HCT116 (cell line): ENCODE measurements around the gene ST8SIA2. TPM values are rescaled to one million over a fixed set of nuclear protein-coding genes. Genes with fewer than 3 reads are reported as not detected.

Source experiments
- ATAC-seq: fragments of 200-7000 bp; cut with Tn5 transposase; 2 replicates; pipeline ENCODE4 v1.9.1; 2020; ENCODE audit warnings: mild to moderate bottlenecking, moderate library complexity
- BruUV-seq: library from RNA; stranded (reverse); fragments of 400-500 nt; replicated peaks from 2 replicates; lab custom pipeline; 2021; lab: Mats Ljungman, UMichigan
- CTCF ChIA-PET: fragments of 300-600 bp; sonication (Branson Sonifier 250); formaldehyde crosslinking; loops from one replicate; lab custom pipeline; 2021; ENCODE audit warnings: antibody characterized with exemption; lab: Charles Lee
- POLR2A ChIA-PET: fragments of 300-600, 350-600 bp; sonication (Branson Sonifier 250); formaldehyde crosslinking; loops from one replicate; lab custom pipeline; 2021; ENCODE audit warnings: antibody characterized with exemption; lab: Charles Lee
- RAD21 ChIA-PET, 2 experiments: fragments of 300-600 bp; sonication (Branson Sonifier 250); formaldehyde crosslinking; loops; one replicate each; lab custom pipeline; 2023; ENCODE audit warnings: low total read pairs in 2 of 2; ENCODE audit not compliant: uncharacterized antibody in 2 of 2, unreplicated experiment in 2 of 2, low non-redundant PET in 1 of 2; lab: Charles Lee
- DNase-seq: peaks from one replicate; pipeline ENCODE4 v3.0.0-alpha.2; 2010; ENCODE audit warnings: low read depth, low spot score
- H2AFZ ChIP-seq: fragments of 200-600 bp; shearing (Covaris generic), sonication (generic); 2 replicates; pipeline ENCODE4 v1.6.1; 2017; ENCODE audit warnings: low read depth, mixed run types, mixed read lengths, antibody characterized with exemption, low read length; ENCODE audit not compliant: poor library complexity, severe bottlenecking
- H3K27ac ChIP-seq: 2 replicates; pipeline ENCODE4 v1.5.1; 2012; ENCODE audit warnings: low read depth, low read length
- H3K27me3 ChIP-seq: fragments of 200-600 bp; sonication (generic); 2 replicates; pipeline ENCODE4 v1.6.1; 2016; ENCODE audit warnings: mixed run types, low read length, mixed read lengths; ENCODE audit not compliant: insufficient read depth
- H3K36me3 ChIP-seq, 2 experiments: fragments of 200-500 bp in 1 of 2; fragments of 200-600 bp in 1 of 2; sonication (Bioruptor generic) in 1 of 2; sonication (generic) in 1 of 2; 2 replicates each; pipeline versions ENCODE4 v1.5.1 to v1.6.1; 2014 to 2016; ENCODE audit warnings: low read length in 2 of 2, inconsistent platforms in 1 of 2, mixed read lengths in 1 of 2, mixed run types in 1 of 2; ENCODE audit not compliant: insufficient read depth in 2 of 2, control insufficient read depth in 1 of 2
- H3K4me1 ChIP-seq, 2 experiments: fragments of 200-600 bp in 1 of 2; sonication (generic) in 1 of 2; 2 replicates each; pipeline versions ENCODE4 v1.5.1 to v1.6.1; 2012 to 2017; ENCODE audit warnings: low read length in 2 of 2, inconsistent platforms in 1 of 2, mild to moderate bottlenecking in 1 of 2, mixed read lengths in 1 of 2, mixed run types in 1 of 2, moderate library complexity in 1 of 2; ENCODE audit not compliant: insufficient read depth in 2 of 2, control insufficient read depth in 1 of 2
- H3K4me2 ChIP-seq: fragments of 200-600 bp; sonication (generic); 2 replicates; pipeline ENCODE4 v1.6.1; 2017; ENCODE audit warnings: mixed run types, low read length, mixed read lengths
- H3K4me3 ChIP-seq, 2 experiments: fragments of 200-600 bp in 1 of 2; sonication (generic) in 1 of 2; replicated peaks in 1 of 2; 2 replicates each; pipeline ENCODE4 v1.5.1; 2011 to 2016; ENCODE audit warnings: low read length in 2 of 2, control low read depth in 1 of 2, low read depth in 1 of 2, mild to moderate bottlenecking in 1 of 2, mixed read lengths in 1 of 2, mixed run types in 1 of 2
- H3K79me2 ChIP-seq: fragments of 200-600 bp; sonication (generic); 2 replicates; pipeline ENCODE4 v1.6.1; 2017; ENCODE audit warnings: mild to moderate bottlenecking, mixed run types, low read length, moderate library complexity, mixed read lengths; ENCODE audit not compliant: insufficient read depth
- H3K9ac ChIP-seq: fragments of 200-600 bp; sonication (generic); 2 replicates; pipeline ENCODE4 v1.6.1; 2016; ENCODE audit warnings: low read length, mixed read lengths
- H3K9me2 ChIP-seq: fragments of 200-600 bp; sonication (generic), shearing (Covaris generic); 2 replicates; pipeline ENCODE4 v1.6.1; 2017; ENCODE audit warnings: mixed run types, mild to moderate bottlenecking, moderate library complexity; ENCODE audit not compliant: insufficient read depth
- H3K9me3 ChIP-seq, 2 experiments: fragments of 200-500 bp in 1 of 2; fragments of 200-600 bp in 1 of 2; sonication (Bioruptor generic) in 1 of 2; sonication (generic) in 1 of 2; 2 replicates each; pipeline ENCODE4 v1.6.1; 2014 to 2017; ENCODE audit warnings: low read length in 2 of 2, mixed read lengths in 2 of 2, inconsistent platforms in 1 of 2, low read depth in 1 of 2, mild to moderate bottlenecking in 1 of 2, mixed run types in 1 of 2, moderate library complexity in 1 of 2; ENCODE audit not compliant: control insufficient read depth in 1 of 2, insufficient read depth in 1 of 2
- H4K20me1 ChIP-seq: fragments of 200-600 bp; sonication (generic), shearing (Covaris generic); 2 replicates; pipeline ENCODE4 v1.6.1; 2017; ENCODE audit warnings: mixed run types, mild to moderate bottlenecking, moderate library complexity; ENCODE audit not compliant: insufficient read depth
- ATF3 ChIP-seq: IDR thresholded peaks from 2 replicates; pipeline ENCODE4 v1.6.1; 2012
- EGR1 ChIP-seq: IDR thresholded peaks from 2 replicates; pipeline ENCODE4 v1.6.1; 2012; ENCODE audit warnings: low read depth
- POLR2AphosphoS5 ChIP-seq: IDR thresholded peaks from 2 replicates; pipeline ENCODE4 v1.6.1; 2011; ENCODE audit warnings: mild to moderate bottlenecking, low read depth, low read length, moderate library complexity
- ZBTB33 ChIP-seq: IDR thresholded peaks from 2 replicates; pipeline ENCODE4 v1.6.1; 2011; ENCODE audit warnings: mild to moderate bottlenecking, low read length, moderate library complexity; ENCODE audit not compliant: insufficient replicate concordance; ENCODE audit errors: extremely low read depth
- intact Hi-C: fragments of 100-400 bp; cut with micrococcal nuclease; formaldehyde crosslinking; loops from 2 replicates; pipeline ENCODE4 v1.10.0; 2022
- total RNA-seq: library from RNA; stranded (reverse); gene quantifications from one replicate; pipeline ENCODE4 v1.2.1, GENCODE V29; 2021; ENCODE audit not compliant: unreplicated experiment

ST8SIA2 gene
- total RNA-seq, 1 experiment from 2014 or later: not detected

- no peaks in the 10 kb centered on the region for H3K4me1 ChIP-seq
- no peak overlapping the region for H2AFZ ChIP-seq
- peaks cover 23% of the 10 kb centered on the region; the same call in 1 of the 2 replicates for H3K27me3 ChIP-seq
- no peaks in the 10 kb centered on the region for H3K36me3 ChIP-seq
- ChIA-PET RAD21 (no interaction called here), POLR2A (no interaction called here), CTCF (no interaction called here)
- DNase-seq (no peak), ATAC-seq (no peak)
- H3K4me2 ChIP-seq: no peak overlapping the region
- no peak overlapping the region for H3K27ac ChIP-seq
- no peak overlapping the region for H3K4me3 ChIP-seq
- no peaks in the 10 kb centered on the region for H3K9me3 ChIP-seq
- H4K20me1 ChIP-seq: no peaks in the 10 kb centered on the region
- H3K79me2 ChIP-seq: no peaks in the 10 kb centered on the region
- no peak for TF ChIP-seq POLR2AphosphoS5
- intact Hi-C loops: no loop called here
- H3K9ac ChIP-seq: no peak overlapping the region
- H3K9me2 ChIP-seq: no peaks in the 10 kb centered on the region
- BruUV-seq: no TSS peak
Observed at GRCh38 chr15:92400980-92401787, 7.5 kb downstream of the ST8SIA2 start.

- no peaks in the 10 kb centered on the region for H3K9me2 ChIP-seq
- ChIA-PET CTCF (no interaction called here), RAD21 (no interaction called here), POLR2A (no interaction called here)
- H4K20me1 ChIP-seq: no peaks in the 10 kb centered on the region
- no peak overlapping the region for H3K4me3 ChIP-seq
- no peak overlapping the region for H3K27ac ChIP-seq
- no peaks in the 10 kb centered on the region for H3K36me3 ChIP-seq
- ATAC-seq (no peak), DNase-seq (no peak)
- intact Hi-C loops: no loop called here
- no peak for TF ChIP-seq ZBTB33
- TF ChIP-seq EGR1: no peak
- no peak for TF ChIP-seq ATF3
- H3K79me2 ChIP-seq: no peaks in the 10 kb centered on the region
- no peaks in the 10 kb centered on the region for H3K9me3 ChIP-seq
- H2AFZ ChIP-seq: no peak overlapping the region
- H3K9ac ChIP-seq: no peak overlapping the region
- no peak overlapping the region for H3K4me2 ChIP-seq
- peaks cover 23% of the 10 kb centered on the region; the same call in 1 of the 2 replicates for H3K27me3 ChIP-seq
- no TSS peak for BruUV-seq
- H3K4me1 ChIP-seq: no peaks in the 10 kb centered on the region
Observed at GRCh38 chr15:92402751-92403150, 9.1 kb downstream of the ST8SIA2 start.
